GM10266 (cell line): Measurements from ENCODE around the gene CNOT10.

ENCODE experiments used
- DNase-seq: peaks from one replicate; pipeline ENCODE4 v3.0.0; 2012; ENCODE audit errors: extremely low spot score
- TF ChIP-seq, protein P1 (sequence below): IDR thresholded peaks from 2 replicates; pipeline ENCODE4 v1.5.1; 2012; ENCODE audit warnings: mild to moderate bottlenecking, low read depth; ENCODE audit not compliant: control insufficient read depth, insufficient read depth; ENCODE audit errors: missing control alignments

Gene CNOT10

DNA sequence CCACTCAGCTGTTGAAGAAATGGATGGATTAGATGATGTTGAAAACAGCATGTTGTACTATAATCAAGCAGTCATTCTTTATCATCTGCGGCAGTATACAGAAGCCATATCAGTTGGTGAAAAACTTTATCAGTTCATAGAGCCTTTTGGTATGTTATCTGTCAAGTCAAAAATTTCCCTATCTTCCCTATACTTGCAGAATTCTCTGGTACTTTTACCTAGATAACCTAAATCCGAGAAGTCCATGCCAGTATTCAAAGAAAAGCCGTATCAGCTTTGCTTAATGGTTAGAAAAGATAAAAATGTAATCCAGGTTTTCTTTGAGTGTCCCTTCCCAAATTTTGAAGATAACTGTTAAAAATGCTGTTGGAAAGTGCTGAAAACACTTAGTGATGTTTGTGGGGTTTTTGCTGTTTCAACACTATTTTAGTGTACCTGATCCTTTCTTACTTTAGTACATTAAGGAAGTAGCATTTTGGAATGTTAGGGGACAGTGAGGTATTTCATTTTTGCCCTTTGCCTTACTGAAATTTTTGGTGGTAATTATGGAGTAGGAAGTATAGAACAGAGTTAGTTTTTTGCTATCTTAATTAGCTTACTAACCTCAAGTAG, 23.8 kb downstream of the CNOT10 start:
- no peak for DNase-seq
- TF ChIP-seq, protein P1, sequence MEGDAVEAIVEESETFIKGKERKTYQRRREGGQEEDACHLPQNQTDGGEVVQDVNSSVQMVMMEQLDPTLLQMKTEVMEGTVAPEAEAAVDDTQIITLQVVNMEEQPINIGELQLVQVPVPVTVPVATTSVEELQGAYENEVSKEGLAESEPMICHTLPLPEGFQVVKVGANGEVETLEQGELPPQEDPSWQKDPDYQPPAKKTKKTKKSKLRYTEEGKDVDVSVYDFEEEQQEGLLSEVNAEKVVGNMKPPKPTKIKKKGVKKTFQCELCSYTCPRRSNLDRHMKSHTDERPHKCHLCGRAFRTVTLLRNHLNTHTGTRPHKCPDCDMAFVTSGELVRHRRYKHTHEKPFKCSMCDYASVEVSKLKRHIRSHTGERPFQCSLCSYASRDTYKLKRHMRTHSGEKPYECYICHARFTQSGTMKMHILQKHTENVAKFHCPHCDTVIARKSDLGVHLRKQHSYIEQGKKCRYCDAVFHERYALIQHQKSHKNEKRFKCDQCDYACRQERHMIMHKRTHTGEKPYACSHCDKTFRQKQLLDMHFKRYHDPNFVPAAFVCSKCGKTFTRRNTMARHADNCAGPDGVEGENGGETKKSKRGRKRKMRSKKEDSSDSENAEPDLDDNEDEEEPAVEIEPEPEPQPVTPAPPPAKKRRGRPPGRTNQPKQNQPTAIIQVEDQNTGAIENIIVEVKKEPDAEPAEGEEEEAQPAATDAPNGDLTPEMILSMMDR = no peak

DNA sequence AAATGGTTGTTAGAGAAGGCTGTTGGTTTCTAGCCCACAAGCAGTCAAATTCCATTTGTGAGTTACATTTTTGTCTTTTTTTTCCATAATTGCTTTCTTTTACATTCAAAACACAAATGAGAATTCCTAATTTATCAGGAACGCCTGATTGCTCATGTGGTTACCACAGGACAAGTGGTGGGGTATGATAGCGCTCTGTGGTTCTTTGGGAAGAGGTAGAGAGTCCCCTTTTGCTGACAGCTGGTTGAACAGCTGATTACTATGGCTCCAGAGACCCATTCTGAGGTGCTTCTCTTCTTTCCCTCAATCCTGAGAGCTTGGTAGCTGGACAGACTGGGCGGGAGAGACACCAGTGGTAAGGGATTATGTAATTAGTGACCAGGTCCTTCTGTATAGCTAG, 24.4 kb downstream of the CNOT10 start:
- no peak for DNase-seq
- TF ChIP-seq, protein P1 = no peak

DNA sequence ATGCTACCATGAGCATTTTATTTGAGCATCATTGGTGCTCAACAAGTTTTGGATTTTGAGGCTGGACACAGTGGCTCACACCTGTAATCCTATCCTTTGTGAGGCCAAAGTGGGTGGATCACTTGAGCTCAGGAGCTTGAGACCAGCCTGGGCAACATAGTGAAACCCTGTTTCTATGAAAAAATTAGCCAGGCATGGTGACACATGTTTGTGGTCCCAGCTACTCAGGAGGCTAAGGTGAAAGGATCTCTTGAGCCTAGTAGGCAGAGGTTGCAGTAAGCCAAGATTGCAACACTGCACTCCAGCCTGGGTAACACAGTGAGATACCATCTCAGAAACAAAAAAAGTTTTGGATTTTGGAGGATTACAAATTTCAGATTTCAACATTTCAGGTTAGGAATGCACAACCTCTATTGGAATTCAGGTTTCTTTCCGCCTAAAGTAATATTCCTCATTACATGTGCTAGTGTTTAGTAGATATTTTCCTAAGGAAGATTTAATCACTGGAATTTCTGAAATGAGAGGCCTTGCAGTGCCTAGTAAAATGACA, 27.6 kb downstream of the CNOT10 start:
- DNase-seq = no peak
- TF ChIP-seq, protein P1 = no peak

DNA sequence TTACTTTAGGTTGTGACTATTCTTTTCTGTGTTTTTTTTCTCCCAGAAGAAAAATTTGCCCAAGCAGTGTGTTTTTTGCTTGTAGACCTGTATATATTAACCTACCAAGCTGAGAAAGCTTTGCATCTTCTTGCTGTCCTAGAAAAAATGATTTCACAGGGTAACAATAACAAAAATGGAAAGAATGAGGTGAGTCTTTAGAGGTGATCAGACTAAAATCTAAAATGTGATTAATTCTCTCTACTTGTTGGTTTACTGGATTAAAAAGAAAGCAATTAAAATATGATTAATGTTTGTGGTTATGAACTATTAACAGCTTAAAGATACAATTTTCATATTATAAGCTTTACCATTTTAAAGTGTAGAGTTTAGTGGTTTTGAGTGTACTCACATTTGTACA, 28.2 kb downstream of the CNOT10 start:
- TF ChIP-seq, protein P1 = no peak
- DNase-seq = no peak

GRCh38 chr3:32719335-32719734, 34.3 kb downstream of the CNOT10 start:
- DNase-seq = no peak
- TF ChIP-seq, protein P1 = no peak

- TF ChIP-seq, protein P1 = no peak
- no peak for DNase-seq
Measured at GRCh38 chr3:32719931-32720330, 34.9 kb downstream of the CNOT10 start.

GRCh38 chr3:32725721-32726120, 40.7 kb downstream of the CNOT10 start:
- TF ChIP-seq, protein P1 = no peak
- DNase-seq = no peak
